Activated naive CD4-positive, alpha-beta T cell treated with anti-CD3 and anti-CD28 coated beads, Interleukin-2, amount 10 ng/mL, durations not matched to agents 5 hours and 36 hours (primary cell): ENCODE data around the gene SAPCD1. TPM values are rescaled to one million over a fixed set of nuclear protein-coding genes. Genes with fewer than 3 reads are reported as not detected.

Experiments used
- total RNA-seq, 2 experiments: library from RNA; stranded (reverse); gene quantifications; one replicate each; pipeline ENCODE4 v1.2.3, GENCODE V29; 2021

The SAPCD1 gene
- 10 to 100 TPM; 11.3 to 12.0 TPM for total RNA-seq

GRCh38 chr6:31762356-31762755, at the start of gene SAPCD1:
SAPCD1 (plus strand) TSS chr6:31762656; CDS start chr6:31763055, 399 bp downstream.

GRCh38 chr6:31715022-31715958, 47.2 kb upstream of the SAPCD1 start, which contains the start of gene LY6G6D:
LY6G6D (plus strand) TSS chr6:31715348; CDS start chr6:31715356, 8 bp downstream.

GRCh38 chr6:31721351-31722020, 41.0 kb upstream of the SAPCD1 start, which contains the start of gene LY6G6C:
LY6G6C (minus strand) TSS chr6:31721746; CDS start chr6:31721679, 67 bp downstream.

GRCh38 chr6:31723245-31723979, 39.0 kb upstream of the SAPCD1 start, which contains the start of gene MPIG6B:
MPIG6B (plus strand) TSS chr6:31723373; CDS start chr6:31723384, 11 bp downstream.

GRCh38 chr6:31728767-31729514, 33.5 kb upstream of the SAPCD1 start, which contains the start of gene DDAH2:
DDAH2 (minus strand) TSS chr6:31729299; CDS start chr6:31729161, 138 bp downstream.

GRCh38 chr6:31736021-31736767, 26.3 kb upstream of the SAPCD1 start, which contains the start of gene CLIC1:
CLIC1 (minus strand) TSS chr6:31736530; CDS start chr6:31736300, 230 bp downstream.

GRCh38 chr6:31739639-31740396, 22.6 kb upstream of the SAPCD1 start, which contains the start of gene MSH5:
MSH5 (plus strand) TSS chr6:31740005; CDS start chr6:31740467, 462 bp downstream.

GRCh38 chr6:31776989-31777666, 14.7 kb downstream of the SAPCD1 start, which contains the start of gene VWA7:
VWA7 (minus strand) TSS chr6:31777328; CDS start chr6:31776779, 549 bp downstream.

GRCh38 chr6:31795616-31796298, 33.3 kb downstream of the SAPCD1 start, which contains the start of gene VARS1:
VARS1 (minus strand) TSS chr6:31795752; CDS start chr6:31795217, 535 bp downstream.

GRCh38 chr6:31806470-31807272, 44.2 kb downstream of the SAPCD1 start, which contains the start of gene LSM2:
LSM2 (minus strand) TSS chr6:31806966; CDS start chr6:31806757, 209 bp downstream.

Other genes starting within 250 kb of the SAPCD1 start
- gene MCCD1, start 233.7 kb upstream of the SAPCD1 start, total RNA-seq, result not detected
- 100 to 1,000 TPM; 423 to 444 TPM for gene DDX39B, start 220.7 kb upstream of the SAPCD1 start, total RNA-seq
- gene ATP6V1G2, start 216.0 kb upstream of the SAPCD1 start, total RNA-seq, result 1 to 10 TPM; 3.5 to 4.2 TPM
- 10 to 100 TPM; 12.9 to 15.8 TPM for gene NFKBIL1, start 215.0 kb upstream of the SAPCD1 start, total RNA-seq
- 10 to 100 TPM; 29.6 TPM for gene LTA, start 190.4 kb upstream of the SAPCD1 start, total RNA-seq
- gene TNF, start 187.1 kb upstream of the SAPCD1 start, total RNA-seq, result 10 to 100 TPM; 51.3 to 53.4 TPM
- 1,000 to 10,000 TPM; 1,438 to 1,452 TPM for gene LTB, start 180.2 kb upstream of the SAPCD1 start, total RNA-seq
- gene LST1, start 176.4 kb upstream of the SAPCD1 start, total RNA-seq, result 10 to 100 TPM; 67.8 to 71.0 TPM
- 10 to 100 TPM; 27.6 to 28.8 TPM for gene NCR3, start 169.7 kb upstream of the SAPCD1 start, total RNA-seq
- gene AIF1, start 147.4 kb upstream of the SAPCD1 start, total RNA-seq, result 10 to 100 TPM; 45.4 to 46.1 TPM
- 100 to 1,000 TPM; 210 to 211 TPM for gene PRRC2A, start 141.9 kb upstream of the SAPCD1 start, total RNA-seq
- gene BAG6, start 110.0 kb upstream of the SAPCD1 start, total RNA-seq, result 100 to 1,000 TPM; 278 to 280 TPM
- 1 to 10 TPM; 3.8 to 3.9 TPM for gene APOM, start 106.8 kb upstream of the SAPCD1 start, total RNA-seq
- 10 to 100 TPM; 23.6 to 24.2 TPM for gene C6orf47, start 101.9 kb upstream of the SAPCD1 start, total RNA-seq
- gene GPANK1, start 97.7 kb upstream of the SAPCD1 start, total RNA-seq, result 10 to 100 TPM; 26.4 to 29.1 TPM
- gene CSNK2B, start 96.6 kb upstream of the SAPCD1 start, total RNA-seq, result 100 to 1,000 TPM; 181 to 195 TPM
- gene LY6G5B, start 92.7 kb upstream of the SAPCD1 start, total RNA-seq, result 10 to 100 TPM; 20.3 to 23.5 TPM
- 1 to 10 TPM; 1.8 to 2.2 TPM for gene LY6G5C, start 81.6 kb upstream of the SAPCD1 start, total RNA-seq
- 10 to 100 TPM; 50.4 to 54.9 TPM for gene ABHD16A, start 59.3 kb upstream of the SAPCD1 start, total RNA-seq
- gene LY6G6F, start 55.8 kb upstream of the SAPCD1 start, total RNA-seq, result not detected
- gene LY6G6D, start 47.3 kb upstream of the SAPCD1 start, total RNA-seq, result not detected
- gene LY6G6C, start 40.9 kb upstream of the SAPCD1 start, total RNA-seq, result not detected
- under 1 TPM; 0.22 to 0.43 TPM for gene MPIG6B, start 39.3 kb upstream of the SAPCD1 start, total RNA-seq
- gene DDAH2, start 33.4 kb upstream of the SAPCD1 start, total RNA-seq, result 10 to 100 TPM; 18.1 to 18.9 TPM
- gene CLIC1, start 26.1 kb upstream of the SAPCD1 start, total RNA-seq, result 100 to 1,000 TPM; 534 to 538 TPM
- 10 to 100 TPM; 47.4 to 47.7 TPM for gene MSH5, start 22.7 kb upstream of the SAPCD1 start, total RNA-seq
- 1 to 10 TPM; 3.8 to 3.9 TPM for gene VWA7, start 14.7 kb downstream of the SAPCD1 start, total RNA-seq
- 10 to 100 TPM; 74.6 to 79.2 TPM for gene VARS1, start 33.1 kb downstream of the SAPCD1 start, total RNA-seq
- gene LSM2, start 44.3 kb downstream of the SAPCD1 start, total RNA-seq, result 10 to 100 TPM; 72.5 to 75.6 TPM
- gene HSPA1L, start 52.6 kb downstream of the SAPCD1 start, total RNA-seq, result 1 to 10 TPM; 3.7 to 3.8 TPM
- 10 to 100 TPM; 75.8 to 83.8 TPM for gene HSPA1A, start 52.9 kb downstream of the SAPCD1 start, total RNA-seq
- 10 to 100 TPM; 35.5 to 35.9 TPM for gene HSPA1B, start 65.1 kb downstream of the SAPCD1 start, total RNA-seq
- gene NEU1, start 100.2 kb downstream of the SAPCD1 start, total RNA-seq, result 10 to 100 TPM; 23.4 to 23.7 TPM
- not detected for gene SLC44A4, start 116.3 kb downstream of the SAPCD1 start, total RNA-seq
- gene EHMT2, start 135.0 kb downstream of the SAPCD1 start, total RNA-seq, result 10 to 100 TPM; 60.9 to 61.4 TPM
- 1 to 10 TPM; 1.5 to 2.4 TPM for gene ZBTB12, start 139.4 kb downstream of the SAPCD1 start, total RNA-seq
- gene C2, start 165.1 kb downstream of the SAPCD1 start, total RNA-seq, result under 1 TPM; 0.51 to 0.93 TPM
- gene CFB, start 183.4 kb downstream of the SAPCD1 start, total RNA-seq, result not detected
- 10 to 100 TPM; 60.9 to 61.7 TPM for gene NELFE, start 196.3 kb downstream of the SAPCD1 start, total RNA-seq
- 10 to 100 TPM; 71.6 to 77.8 TPM for gene SKIC2, start 196.5 kb downstream of the SAPCD1 start, total RNA-seq
- 10 to 100 TPM; 17.1 to 17.9 TPM for gene DXO, start 209.5 kb downstream of the SAPCD1 start, total RNA-seq
- 1 to 10 TPM; 4.2 to 6.2 TPM for gene C4A, start 219.4 kb downstream of the SAPCD1 start, total RNA-seq